T-helper 22 cell (primary cell): Measurements from ENCODE around the gene RIC8A.
A peak's percentile ranks its signal among the peaks of the same experiment; 100 is the strongest.

Experiments
- DNase-seq: peaks from one replicate; pipeline ENCODE4 v3.0.0-alpha.2; 2020; ENCODE audit warnings: low read depth

RIC8A gene

DNA sequence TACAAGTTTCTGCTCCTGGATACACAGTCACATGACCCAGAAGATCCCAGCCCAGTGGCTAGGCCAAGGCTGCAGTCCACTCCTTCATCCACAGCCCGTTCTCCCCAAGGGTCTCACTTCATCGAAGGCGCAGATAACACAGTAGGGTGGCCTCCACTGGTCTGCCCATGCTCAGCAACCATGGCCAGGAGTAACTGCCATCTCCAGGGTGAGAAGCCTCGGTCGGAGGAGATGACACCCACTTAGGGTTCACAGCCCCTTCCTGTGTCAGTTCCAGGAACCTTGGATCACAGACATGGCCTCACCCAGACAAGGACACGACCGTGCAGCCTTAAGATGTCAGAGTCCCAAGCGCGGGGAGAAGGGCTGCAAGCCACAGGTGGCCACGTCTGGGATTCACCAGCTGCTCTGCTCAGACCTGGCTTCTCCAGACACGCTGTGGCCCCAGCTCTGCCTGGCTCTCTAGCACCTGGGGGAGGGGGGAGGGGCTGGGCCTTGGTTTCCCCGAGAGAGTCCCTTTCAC, 2.9 kb upstream of the RIC8A start:
- no peak for DNase-seq

DNA sequence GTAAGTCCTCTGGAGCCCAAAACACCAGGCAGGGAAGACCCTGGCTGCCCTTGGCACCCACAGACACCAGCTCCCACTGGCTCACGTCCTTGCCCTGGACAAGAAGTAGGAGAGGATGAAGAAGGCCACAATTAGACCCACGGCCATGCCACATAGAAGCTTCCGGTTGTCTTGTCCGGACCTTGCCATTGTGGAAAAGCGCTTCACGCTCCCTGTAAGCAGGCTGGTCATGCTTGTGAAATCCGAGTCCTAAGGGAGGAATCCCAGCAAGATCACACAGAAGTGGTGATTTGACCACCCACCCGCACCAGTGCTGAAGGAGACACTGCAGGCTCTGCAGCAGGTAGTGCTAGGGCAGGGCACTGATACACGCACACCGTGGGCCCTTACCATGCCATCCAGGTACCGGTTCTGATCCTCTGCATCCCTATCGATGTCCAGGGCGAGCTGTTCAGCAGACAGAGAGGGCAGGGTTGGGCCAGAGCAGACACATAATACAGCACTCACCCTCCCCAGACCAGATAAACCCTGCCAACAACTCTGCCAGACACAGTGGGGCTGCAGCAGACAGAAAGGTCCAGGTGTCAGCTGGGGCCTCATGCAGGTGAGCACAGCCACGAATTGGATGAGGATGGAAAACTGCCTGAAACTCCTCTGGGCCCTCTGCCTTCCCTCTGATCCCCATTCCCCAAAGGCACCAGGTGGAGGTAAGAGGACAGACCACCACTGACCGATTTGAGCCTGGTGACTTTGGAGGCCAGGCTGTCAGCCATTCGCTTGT, 2.1 kb upstream of the RIC8A start:
- DNase-seq, result no peak

DNA sequence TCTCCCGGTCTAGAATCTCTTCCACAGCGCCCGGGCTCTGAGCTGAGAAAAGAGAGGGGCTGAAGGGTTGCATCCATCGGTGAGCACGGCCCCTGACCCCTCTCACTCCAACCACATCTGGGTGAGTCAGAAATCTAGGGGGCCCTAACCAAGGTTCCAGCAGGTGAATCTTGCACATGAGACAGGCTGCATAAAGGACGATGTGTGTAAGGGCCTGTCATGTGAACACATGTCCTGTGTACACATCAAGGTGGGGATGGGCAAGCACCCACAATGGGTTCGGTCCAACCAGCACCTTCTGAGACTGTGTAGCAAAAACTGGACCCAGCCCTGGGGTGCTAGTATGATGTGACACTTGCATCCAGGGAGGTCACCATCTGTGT, 1.5 kb upstream of the RIC8A start:
- no peak for DNase-seq

DNA sequence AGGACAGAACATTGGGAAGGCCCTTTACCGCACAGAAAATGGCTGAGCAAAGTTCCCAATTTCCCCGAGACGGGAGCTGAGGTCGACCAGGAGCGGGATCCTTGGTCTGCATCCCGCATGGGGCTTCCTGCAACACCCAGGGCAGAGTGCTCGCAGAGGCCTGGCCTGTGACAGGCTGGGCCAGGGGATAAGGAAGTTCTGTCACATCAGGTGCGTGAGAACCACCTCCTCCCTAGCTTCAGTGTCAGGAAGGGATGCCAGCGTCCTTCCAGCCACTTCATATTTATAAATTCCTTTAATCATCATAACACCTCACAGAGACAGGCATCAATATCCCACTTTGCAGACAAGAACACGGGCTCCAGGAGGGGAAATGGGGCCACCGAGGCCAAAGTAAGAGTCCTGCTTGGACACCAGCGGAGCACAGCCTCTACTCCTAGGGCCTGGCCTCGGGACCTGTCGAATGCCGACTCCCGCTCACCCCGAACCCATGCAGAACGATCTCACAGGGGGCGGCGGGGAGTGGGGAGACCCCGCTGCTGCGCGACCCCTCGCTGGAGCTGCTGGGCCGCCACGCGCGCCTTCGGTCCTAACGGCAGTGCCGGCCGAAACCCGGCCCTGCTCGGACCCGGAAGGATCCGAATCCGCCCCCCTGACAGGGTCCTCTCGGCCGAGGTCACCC, 841 bp upstream of the RIC8A start:
- no peak for DNase-seq

DNA sequence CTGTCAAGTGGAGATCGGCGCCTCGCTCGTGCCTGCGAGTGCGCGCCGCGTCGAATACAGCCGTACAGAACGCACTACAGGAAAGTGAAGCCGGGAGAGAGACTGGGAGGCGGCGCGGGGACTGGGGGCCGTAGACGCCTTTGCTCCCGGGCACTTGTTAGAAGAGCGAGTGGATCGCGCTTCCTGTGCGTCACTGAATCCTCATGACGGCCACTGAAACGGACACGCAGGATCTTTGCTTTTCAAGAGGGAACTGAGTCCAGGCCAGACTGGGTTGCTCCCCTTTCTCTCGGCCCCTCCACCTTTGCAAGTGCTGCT, 314 bp downstream of the RIC8A start:
- DNase-seq, result no peak

DNA sequence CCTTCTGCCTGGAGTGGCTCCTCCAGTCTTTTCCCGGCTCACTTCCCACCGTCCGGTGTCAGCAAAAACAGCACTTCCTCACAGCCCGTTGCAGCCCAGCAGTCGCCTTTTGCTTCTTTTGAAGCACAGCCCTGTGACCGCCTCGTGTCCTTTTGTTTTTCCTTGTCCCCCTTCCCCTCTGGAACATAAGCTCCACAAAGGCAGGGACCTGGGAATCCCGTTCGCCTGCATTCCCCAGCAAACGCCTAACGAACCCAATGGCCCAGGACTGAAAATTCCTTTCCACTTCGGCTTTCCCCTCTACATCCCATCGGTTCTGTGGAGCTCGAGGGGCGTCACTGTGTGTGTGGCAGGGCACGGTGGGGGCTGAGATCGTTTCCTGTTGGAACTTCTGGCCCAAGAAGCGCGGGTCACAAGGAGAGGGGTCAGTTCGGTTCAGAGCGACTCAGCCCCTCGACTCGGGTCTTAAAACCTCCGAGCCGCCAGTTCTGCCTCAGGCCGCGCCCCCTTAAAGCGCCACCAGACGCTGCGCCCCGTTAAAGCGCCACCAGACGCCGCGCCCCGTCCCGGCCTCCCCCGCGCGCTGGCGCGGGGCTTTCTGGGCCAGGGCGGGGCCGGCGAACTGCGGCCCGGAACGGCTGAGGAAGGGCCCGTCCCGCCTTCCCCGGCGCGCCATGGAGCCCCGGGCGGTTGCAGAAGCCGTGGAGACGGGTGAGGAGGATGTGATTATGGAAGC, 841 bp downstream of the RIC8A start:
- peak; percentile 73 for DNase-seq

DNA sequence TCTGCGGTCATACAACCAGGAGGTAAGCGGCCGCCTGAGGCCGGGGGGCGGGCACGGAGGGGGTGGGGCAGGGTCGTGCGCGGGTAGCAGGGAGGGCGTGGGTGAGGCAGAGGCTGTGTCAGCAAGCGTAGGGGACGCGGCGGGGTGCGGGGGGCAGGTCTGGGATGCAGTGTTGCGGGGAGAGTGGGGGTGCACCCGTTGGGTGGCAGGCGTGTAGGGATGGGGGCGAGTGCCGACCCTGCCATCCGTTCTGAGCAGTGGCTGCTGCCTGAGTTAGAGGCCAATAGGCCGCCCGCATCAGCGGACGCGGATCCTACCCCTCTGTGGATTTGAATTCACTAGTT, 1.4 kb downstream of the RIC8A start:
- DNase-seq, result no peak

DNA sequence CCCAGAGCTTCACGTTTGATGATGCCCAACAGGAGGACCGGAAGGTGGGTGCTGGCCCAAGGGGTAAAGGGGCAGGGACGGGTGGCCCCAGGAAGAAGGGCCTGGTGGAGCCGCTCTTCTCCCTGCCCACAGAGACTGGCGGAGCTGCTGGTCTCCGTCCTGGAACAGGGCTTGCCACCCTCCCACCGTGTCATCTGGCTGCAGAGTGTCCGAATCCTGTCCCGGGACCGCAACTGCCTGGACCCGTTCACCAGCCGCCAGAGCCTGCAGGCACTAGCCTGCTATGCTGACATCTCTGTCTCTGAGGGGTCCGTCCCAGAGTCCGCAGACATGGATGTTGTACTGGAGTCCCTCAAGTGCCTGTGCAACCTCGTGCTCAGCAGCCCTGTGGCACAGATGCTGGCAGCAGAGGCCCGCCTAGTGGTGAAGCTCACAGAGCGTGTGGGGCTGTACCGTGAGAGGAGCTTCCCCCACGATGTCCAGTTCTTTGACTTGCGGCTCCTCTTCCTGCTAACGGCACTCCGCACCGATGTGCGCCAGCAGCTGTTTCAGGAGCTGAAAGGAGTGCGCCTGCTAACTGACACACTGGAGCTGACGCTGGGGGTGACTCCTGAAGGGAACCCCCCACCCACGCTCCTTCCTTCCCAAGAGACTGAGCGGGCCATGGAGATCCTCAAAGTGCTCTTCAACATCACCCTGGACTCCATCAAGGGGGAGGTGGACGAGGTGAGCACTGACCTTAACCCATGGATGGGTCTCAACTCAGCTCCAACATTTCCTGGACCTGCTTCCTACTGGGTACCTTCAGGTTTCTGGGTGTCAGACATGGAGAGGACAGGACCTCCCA, 2.0 kb downstream of the RIC8A start:
- DNase-seq, result no peak

DNA sequence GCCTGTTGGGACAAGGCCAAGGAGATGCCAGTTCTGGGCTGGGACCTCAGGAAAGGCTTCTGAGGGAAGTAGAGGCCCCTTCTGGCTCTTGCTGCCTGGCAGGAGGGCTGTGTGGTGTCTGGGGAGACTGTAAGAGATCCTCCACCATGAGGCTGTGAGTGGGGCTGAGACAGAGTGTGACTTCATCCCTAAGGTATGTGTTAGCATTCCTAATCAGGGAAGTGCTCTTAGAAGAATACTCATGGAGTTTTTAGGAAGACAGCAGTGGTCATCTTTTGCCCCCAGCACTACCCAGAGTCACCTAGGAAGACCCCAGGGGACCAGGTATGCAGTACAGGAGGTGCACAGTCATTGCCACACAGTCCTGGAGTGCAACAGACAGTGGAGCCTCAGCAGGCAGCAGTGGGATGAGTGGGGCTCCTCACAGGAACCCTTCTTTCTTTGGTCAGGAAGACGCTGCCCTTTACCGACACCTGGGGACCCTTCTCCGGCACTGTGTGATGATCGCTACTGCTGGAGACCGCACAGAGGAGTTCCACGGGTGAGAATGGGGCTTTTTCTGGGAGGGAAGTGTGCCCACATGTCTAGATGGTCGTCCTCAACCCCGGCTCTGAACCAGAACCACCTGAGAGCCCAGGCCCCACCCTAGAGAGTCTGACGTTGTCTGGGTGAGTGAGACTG, 2.8 kb downstream of the RIC8A start:
- DNase-seq, result no peak

DNA sequence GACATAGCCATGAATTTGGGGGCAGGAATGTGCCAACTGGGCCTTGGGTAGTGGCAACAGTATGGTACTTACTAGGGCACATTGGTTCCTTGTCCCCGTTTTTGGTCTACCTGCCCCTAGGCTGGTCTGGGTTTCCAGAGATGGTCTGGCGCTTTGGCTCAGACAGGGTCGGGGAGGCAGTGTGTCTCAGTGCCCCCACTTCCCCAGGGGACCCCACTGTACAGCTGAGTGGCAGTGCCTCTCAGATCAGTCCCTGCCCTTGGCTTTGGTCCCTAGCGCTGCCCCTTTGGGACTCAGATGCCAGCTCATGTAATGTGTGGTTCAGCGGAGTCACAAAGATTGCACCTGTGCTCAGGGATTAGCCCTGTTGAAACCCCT, 3.3 kb downstream of the RIC8A start:
- DNase-seq, result no peak

DNA sequence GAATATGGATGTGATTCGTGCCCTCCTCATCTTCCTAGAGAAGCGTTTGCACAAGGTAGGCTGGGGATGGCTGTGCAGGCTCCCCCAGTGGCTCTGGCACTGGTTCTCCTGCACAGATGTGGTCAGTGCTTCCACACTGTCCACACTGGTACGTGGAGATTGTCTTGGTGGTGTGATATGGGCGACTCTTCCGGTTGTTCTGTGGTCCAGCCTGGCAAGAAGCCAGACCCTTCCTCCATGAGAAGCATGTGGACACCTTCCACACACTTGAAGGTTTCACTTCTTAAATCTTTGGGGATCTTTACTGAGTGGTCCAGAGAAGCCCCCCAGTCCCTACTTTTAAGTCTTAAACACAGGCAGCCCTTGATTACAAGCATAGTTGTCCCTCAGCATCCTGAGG, 3.8 kb downstream of the RIC8A start:
- DNase-seq, result no peak

DNA sequence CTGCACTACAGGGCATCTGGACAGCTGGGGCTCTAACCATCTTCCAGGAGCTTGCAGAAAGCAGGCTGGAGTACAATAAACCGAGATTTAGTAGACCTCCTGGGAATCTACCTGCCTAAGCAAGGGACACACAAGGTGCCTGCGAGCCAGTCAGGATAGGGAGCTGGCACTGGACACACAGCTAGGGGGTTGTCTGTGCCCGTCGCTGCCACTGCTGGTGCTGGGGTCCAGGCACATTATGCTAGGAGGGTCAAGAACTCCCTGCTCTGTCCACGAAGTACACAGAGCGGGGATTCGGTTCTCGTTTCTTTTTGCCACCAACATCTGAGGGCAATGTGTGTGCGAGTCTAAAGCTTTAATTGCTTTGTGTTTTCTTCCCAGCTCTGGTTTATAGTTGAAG, 4.2 kb downstream of the RIC8A start:
- no peak for DNase-seq

DNA sequence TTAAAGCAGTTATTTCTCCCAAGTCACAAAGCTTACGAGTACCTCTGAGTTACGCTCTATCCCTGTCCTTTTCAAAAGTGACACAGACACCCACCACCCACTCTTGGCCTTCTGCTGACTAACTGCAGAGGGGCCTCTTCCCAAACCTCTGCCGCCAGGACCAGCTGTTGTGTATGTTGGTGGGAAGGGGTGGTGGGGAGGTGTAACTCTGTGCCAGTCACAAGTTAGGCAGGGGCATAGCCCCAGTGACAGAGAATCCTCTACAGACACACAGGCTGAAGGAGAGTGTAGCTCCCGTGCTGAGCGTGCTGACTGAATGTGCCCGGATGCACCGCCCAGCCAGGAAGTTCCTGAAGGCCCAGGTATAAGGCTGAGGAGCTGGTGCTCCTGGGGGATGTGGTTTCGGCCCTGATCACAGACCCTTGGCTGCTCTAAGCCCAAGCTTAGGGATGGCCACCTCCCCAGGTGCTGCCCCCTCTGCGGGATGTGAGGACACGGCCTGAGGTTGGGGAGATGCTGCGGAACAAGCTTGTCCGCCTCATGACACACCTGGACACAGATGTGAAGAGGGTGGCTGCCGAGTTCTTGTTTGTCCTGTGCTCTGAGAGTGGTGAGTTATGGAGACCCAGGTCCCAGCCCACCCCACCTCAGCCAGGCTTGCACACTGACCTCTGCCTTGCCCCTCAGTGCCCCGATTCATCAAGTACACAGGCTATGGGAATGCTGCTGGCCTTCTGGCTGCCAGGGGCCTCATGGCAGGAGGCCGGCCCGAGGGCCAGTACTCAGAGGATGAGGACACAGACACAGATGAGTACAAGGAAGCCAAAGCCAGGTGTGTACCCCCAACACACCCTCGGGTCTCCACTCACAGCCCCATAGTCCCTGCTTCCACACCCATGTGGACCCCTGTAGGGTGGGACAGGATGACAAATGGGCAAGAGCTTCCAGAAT, 4.9 kb downstream of the RIC8A start:
- DNase-seq, result no peak

DNA sequence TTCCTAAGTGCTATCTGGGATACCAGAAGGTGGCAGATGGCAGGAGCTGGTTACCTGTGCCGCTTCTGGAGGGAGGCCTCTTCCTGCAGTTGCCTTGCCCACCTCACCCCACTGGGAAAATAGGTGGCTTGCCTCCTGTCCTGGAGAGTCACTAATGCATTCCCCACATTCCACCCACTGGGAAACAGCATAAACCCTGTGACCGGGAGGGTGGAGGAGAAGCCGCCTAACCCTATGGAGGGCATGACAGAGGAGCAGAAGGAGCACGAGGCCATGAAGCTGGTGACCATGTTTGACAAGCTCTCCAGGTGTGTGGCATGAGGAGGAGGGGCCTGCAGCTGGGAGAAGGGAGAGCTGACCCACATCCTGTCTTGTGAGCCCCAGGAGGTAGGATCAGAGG, 5.6 kb downstream of the RIC8A start:
- DNase-seq, result no peak

DNA sequence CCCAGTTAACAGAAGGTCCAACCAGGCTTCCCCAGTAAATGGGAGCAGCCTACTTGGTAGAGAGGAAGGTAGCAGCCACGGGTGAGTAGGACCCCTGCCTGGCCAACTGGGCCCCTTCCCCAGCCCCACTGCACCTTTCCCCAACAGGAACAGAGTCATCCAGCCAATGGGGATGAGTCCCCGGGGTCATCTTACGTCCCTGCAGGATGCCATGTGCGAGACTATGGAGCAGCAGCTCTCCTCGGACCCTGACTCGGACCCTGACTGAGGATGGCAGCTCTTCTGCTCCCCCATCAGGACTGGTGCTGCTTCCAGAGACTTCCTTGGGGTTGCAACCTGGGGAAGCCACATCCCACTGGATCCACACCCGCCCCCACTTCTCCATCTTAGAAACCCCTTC, 6.6 kb downstream of the RIC8A start:
- no peak for DNase-seq

DNA sequence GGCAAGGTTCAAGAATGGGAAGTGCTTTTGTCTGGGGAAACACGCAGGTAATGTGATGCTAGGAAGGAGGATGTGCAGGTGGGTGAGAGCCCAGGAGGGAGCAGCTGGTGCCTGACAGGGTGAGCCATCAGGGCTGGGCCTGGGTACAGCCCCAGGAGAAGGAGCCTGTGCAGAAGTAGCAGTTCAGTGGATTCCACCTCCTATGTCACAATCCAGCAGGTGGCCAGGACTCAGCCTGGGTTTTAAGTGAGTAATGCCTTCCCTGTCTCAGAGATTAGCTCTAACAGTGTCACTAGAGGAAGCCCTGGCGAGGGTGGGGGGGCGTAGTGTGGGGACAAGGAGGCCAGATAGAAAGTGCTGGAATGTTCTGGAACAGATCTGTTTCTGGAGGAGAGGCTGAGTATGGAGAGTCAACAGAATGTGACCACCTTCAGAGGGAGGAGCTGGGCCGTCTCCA, 8.1 kb downstream of the RIC8A start:
- no peak for DNase-seq

DNA sequence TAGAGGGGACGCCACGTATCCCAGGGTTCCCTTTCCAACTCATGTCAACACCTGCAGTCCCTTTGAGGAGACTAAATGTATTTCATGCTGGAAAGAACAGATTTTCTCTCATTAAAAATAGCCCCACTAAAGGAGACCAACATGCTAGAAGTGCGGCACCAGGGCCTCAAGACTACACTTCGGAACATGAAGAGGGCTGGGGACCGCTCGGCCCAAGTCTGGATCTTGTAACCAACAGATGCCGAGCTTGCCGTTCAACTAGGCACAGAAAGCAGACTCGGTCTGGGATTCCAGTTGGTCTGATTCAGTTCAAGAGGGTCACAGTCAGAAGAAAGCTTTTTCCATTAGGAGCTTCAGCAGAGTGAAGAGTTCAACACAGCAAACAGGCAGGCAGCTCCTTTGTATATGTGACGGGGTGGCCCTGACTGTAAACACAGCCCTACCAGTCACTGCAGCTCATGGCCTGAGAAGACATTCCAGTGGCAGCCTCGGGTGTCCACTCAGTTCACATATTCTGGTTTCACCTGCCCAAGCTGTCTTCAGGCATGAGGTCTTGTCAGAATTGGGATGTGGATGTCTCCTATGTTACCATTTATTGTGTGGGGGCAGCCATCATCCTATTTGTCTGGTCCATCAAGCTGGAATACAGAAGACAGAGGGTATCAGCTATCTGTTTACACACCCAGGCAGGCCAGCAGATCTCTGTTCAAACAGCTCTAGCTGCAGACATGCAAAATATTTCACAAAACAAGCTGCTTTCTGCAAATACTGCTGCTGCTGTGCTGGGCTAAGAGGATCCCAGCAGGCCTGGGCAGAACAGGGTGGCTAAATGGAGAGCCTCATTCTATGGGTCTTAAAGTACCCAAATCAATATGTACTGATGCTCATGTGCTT, 8.8 kb downstream of the RIC8A start:
- DNase-seq, result no peak

DNA sequence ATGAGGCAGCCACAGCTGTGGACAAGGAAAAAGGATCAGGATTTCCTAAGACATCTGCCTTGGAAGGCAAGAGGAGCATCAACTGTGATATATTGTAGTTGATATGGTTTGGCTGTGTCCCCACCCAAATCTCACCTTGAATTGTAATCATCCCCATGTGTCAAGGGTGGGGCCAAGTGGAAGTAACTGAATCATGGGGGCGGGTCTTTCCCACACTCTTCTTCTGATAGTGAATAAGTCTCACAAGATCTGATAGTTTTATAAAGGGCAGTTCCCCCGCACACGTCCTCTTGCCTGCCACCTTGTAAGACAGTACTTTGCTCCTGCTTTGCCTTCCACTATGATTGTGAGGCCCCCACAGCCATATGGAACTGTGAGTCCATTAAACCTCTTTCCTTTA, 10.2 kb downstream of the RIC8A start:
- no peak for DNase-seq

DNA sequence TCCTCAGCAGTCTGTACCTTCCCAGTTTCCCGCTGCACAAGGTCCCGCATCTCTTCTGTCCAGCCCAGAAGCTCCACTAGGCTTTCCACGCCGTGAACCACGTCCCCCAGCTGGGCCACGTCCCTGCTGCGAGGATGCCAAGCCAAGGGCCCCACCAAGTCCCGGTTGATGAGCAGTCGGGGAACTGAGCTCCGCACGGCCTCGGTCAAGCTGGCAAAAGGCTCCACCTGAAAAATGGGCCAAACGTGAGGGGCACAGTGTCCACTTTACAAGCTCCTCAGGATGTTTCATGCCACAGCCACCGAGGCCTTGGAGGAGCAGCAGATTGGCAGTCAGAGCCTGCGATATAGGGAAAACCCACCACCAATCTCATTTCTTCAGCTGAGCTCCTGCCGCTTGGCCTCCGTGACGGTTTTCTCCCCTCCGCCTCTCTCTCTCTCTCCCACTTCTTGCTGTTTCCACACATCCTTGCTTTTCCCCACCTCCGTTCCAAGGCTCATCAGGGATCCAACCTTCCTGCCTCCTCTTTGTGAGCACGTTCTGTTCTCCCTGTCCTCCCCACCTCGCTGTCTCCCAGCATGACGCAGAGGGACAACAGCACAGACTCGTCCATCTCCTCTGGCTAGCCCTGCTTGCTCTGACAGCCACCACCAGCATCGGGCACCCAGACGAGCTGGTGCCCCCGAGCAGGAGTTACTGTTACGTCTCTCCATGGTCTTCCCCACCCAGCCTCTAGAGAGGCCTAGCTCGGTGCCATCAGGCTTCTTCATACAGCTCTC, 11.5 kb downstream of the RIC8A start:
- DNase-seq, result no peak
